ENCODE results near the gene BPGM. TPM values are rescaled to one million over a fixed set of nuclear protein-coding genes. Genes with fewer than 3 reads are reported as not detected.

Gene BPGM
- total and polyA plus RNA-seq, 9 of the 15 experiments (the other 6 are each of a cell fraction or from before 2014, with no cell fraction given): 14.1 to 46.1 (median 21.2) TPM

GRCh38 chr7:134639061-134639460, 7.6 kb upstream of the BPGM start:
- no peak for ATAC-seq
- Histone ChIP-seq H3K9me1 (ENCODE audit: control insufficient read depth, insufficient read depth, low read length) (no peaks in the 10 kb centered on the region), H2AFZ (ENCODE audit: low read depth, low read length) (no peak overlapping the region), H3K4me2 (ENCODE audit: insufficient read depth, low read length) (no peak overlapping the region), H3K27ac (ENCODE audit: extremely low read depth, low read depth, low read length) (no peak overlapping the region), H3K4me1 (replicated peaks in 1 of 2; ENCODE audit: control insufficient read depth in 2 of 2, insufficient read depth in 2 of 2, low read length in 2 of 2) (peaks cover 0 to 16% of the 10 kb centered on the region in 2 experiments; a peak in 2 of 5 replicates), H3K36me3 (ENCODE audit: control insufficient read depth, insufficient read depth, low read length) (no peaks in the 10 kb centered on the region), H3K9me3 (replicated peaks; ENCODE audit: control insufficient read depth, insufficient read depth, low read depth, low read length) (no peaks in the 10 kb centered on the region), H3K9ac (ENCODE audit: insufficient read depth in 1 of 2, low read depth in 2 of 2, low read length in 2 of 2) (no peak overlapping the region), H3K79me2 (ENCODE audit: control insufficient read depth, insufficient read depth, low read length) (no peaks in the 10 kb centered on the region), H4K20me1 (replicated peaks; ENCODE audit: control insufficient read depth, insufficient read depth, low read length) (no peaks in the 10 kb centered on the region), H3K4me3 (no peak overlapping the region), H3K27me3 (ENCODE audit: control insufficient read depth in 2 of 2, insufficient read depth in 2 of 2, low read length in 2 of 2) (no peaks in the 10 kb centered on the region)
- intact Hi-C loops (cut with micrococcal nuclease) (no loop called here), in situ Hi-C loops (cut with MboI) (no loop called here)
- ChIA-PET CTCF (ENCODE audit: low intra/inter-chr PET ratio) (no interaction called here), POLR2A (interaction anchor here (0.6 to 1.7 kb wide), 3 partner anchors 11 to 67 kb away, joined by 3 to 6 read pairs (median 3); no protein-coding TSS in a partner anchor)
- no peak for DNase-seq (ENCODE audit: extremely low read depth in 1 of 4, low spot score in 3 of 4)
- TF ChIP-seq SMARCB1 (IDR thresholded peaks at IDR 0.05; ENCODE audit: insufficient read length, low read depth): peak; percentile 17
- TF ChIP-seq ZNF282 (CRISPR knock-in tag; IDR thresholded peaks at IDR 0.05): no peak
- 23% methylated on average over 3 of the region's 3 CpGs for WGBS (ENCODE audit: insufficient coverage, low coverage, missing lambda C conversion rate)
- no peak for FAIRE-seq
- BruUV-seq (replicated peaks): no TSS peak

GRCh38 chr7:134639683-134640279, 6.9 kb upstream of the BPGM start:
- Histone ChIP-seq H3K9ac (ENCODE audit: insufficient read depth in 1 of 2, low read depth in 2 of 2, low read length in 2 of 2) (peak overlapping the region in 1 of 2 experiments; percentile 19; a peak in 2 of 4 replicates), H3K4me3 (no peak overlapping the region), H3K9me3 (replicated peaks; ENCODE audit: control insufficient read depth, insufficient read depth, low read depth, low read length) (no peaks in the 10 kb centered on the region), H3K9me1 (ENCODE audit: control insufficient read depth, insufficient read depth, low read length) (no peaks in the 10 kb centered on the region), H3K4me2 (ENCODE audit: insufficient read depth, low read length) (peak overlapping the region; percentile 21; the same call in 1 of the 2 replicates), H3K36me3 (ENCODE audit: control insufficient read depth, insufficient read depth, low read length) (no peaks in the 10 kb centered on the region), H4K20me1 (replicated peaks; ENCODE audit: control insufficient read depth, insufficient read depth, low read length) (no peaks in the 10 kb centered on the region), H3K27ac (ENCODE audit: extremely low read depth, low read depth, low read length) (no peak overlapping the region; the same call in 2 of the 3 replicates), H3K4me1 (replicated peaks in 1 of 2; ENCODE audit: control insufficient read depth in 2 of 2, insufficient read depth in 2 of 2, low read length in 2 of 2) (peaks cover 0 to 16% of the 10 kb centered on the region in 2 experiments; a peak in 2 of 5 replicates), H3K27me3 (ENCODE audit: control insufficient read depth in 2 of 2, insufficient read depth in 2 of 2, low read length in 2 of 2) (no peaks in the 10 kb centered on the region), H3K79me2 (ENCODE audit: control insufficient read depth, insufficient read depth, low read length) (no peaks in the 10 kb centered on the region), H2AFZ (ENCODE audit: low read depth, low read length) (peak overlapping the region; percentile 65)
- 3% methylated on average over 4 of the region's 4 CpGs for WGBS (ENCODE audit: insufficient coverage, low coverage, missing lambda C conversion rate)
- in situ Hi-C loops (cut with MboI) (no loop called here), intact Hi-C loops (cut with micrococcal nuclease) (loop anchor here (10.0 kb wide), 1 partner anchor 1025 kb away; the partner anchor contains the start of gene STMP1)
- ChIA-PET POLR2A (interaction anchor here (0.6 to 1.7 kb wide), 4 partner anchors 10 to 205 kb away, joined by 3 to 6 read pairs (median 3); no protein-coding TSS in a partner anchor), CTCF (ENCODE audit: low intra/inter-chr PET ratio) (no interaction called here)
- peak; percentile 93 for ATAC-seq
- FAIRE-seq: peak; percentile 89
- BruUV-seq (replicated peaks): no TSS peak
- peak; percentile 77 to 89 (median 86) for DNase-seq (ENCODE audit: extremely low read depth in 1 of 4, low spot score in 3 of 4)
- TF ChIP-seq MEIS2 (IDR thresholded peaks at IDR 0.05; ENCODE audit: partially characterized antibody) (no peak), RBM34 (IDR thresholded peaks at IDR 0.05; ENCODE audit: borderline replicate concordance, insufficient read depth, low read length) (no peak), HDGF (IDR thresholded peaks at IDR 0.05) (no peak), ZNF639 (CRISPR knock-in tag; conservative IDR thresholded peaks at IDR 0.05 in 1 of 2, IDR thresholded peaks at IDR 0.05 in 1 of 2) (no peak), SMAD4 (CRISPR knock-in tag; conservative IDR thresholded peaks at IDR 0.05) (peak; percentile 91), JUNB (CRISPR knock-in tag; conservative IDR thresholded peaks at IDR 0.05) (no peak), PRDM10 (IDR thresholded peaks at IDR 0.05; ENCODE audit: partially characterized antibody) (peak; percentile 97), BACH1 (tag; IDR thresholded peaks at IDR 0.05) (no peak)

All from K562 (cell line).